ENCODE results near the gene VAMP8. TPM values are rescaled to one million over a fixed set of nuclear protein-coding genes. Genes with fewer than 3 reads are reported as not detected.
"Not testable (repeated sequence)": the region's sequence is repeated elsewhere in the genome, so short reads cannot be mapped to it uniquely, and the experiment has no call there.

The VAMP8 gene
- total RNA-seq, 1 experiment from 2014 or later = not detected

GRCh38 chr2:85588645-85589044 is 11.3 kb downstream of the VAMP8 start:
- H3K27me3 ChIP-seq = no peaks in the 10 kb centered on the region

GRCh38 chr2:85589181-85589580 is 11.8 kb downstream of the VAMP8 start:
- no peaks in the 10 kb centered on the region for H3K9me3 ChIP-seq
- H3K27me3 ChIP-seq = no peaks in the 10 kb centered on the region
- H3K4me3 ChIP-seq = no peak overlapping the region
- H3K36me3 ChIP-seq = no peaks in the 10 kb centered on the region
- no peak for DNase-seq

More at GRCh38 chr2:85588645-85589044, 11.3 kb downstream of the VAMP8 start:
- Histone ChIP-seq H3K4me3 (no peak overlapping the region), H3K9me3 (no peaks in the 10 kb centered on the region), H3K36me3 (no peaks in the 10 kb centered on the region)
- no peak for DNase-seq

GRCh38 chr2:85589982-85590791 is 12.8 kb downstream of the VAMP8 start:
- Histone ChIP-seq H3K27me3 (no peaks in the 10 kb centered on the region), H3K9me3 (no peaks in the 10 kb centered on the region), H3K36me3 (no peaks in the 10 kb centered on the region), H3K4me3 (no peak overlapping the region)
- DNase-seq = peak; percentile 52

- Histone ChIP-seq H3K9me3 (no peaks in the 10 kb centered on the region), H3K36me3 (no peaks in the 10 kb centered on the region), H3K27me3 (no peaks in the 10 kb centered on the region), H3K4me3 (no peak overlapping the region)
- no peak for DNase-seq
These were observed 13.6 kb downstream of the VAMP8 start for GRCh38 chr2:85590950-85591349.

GRCh38 chr2:85591563-85591962 is 14.2 kb downstream of the VAMP8 start:
- no peak for DNase-seq
- Histone ChIP-seq H3K36me3 (peaks cover 4% of the 10 kb centered on the region), H3K9me3 (no peaks in the 10 kb centered on the region), H3K4me3 (no peak overlapping the region), H3K27me3 (no peaks in the 10 kb centered on the region)

GRCh38 chr2:85592299-85592698 is 14.9 kb downstream of the VAMP8 start:
- not testable (repeated sequence) for H3K4me3 ChIP-seq, DNase-seq, H3K9me3 ChIP-seq, H3K27me3 ChIP-seq
- peaks cover 11% of the 10 kb centered on the region for H3K36me3 ChIP-seq

- H3K9me3 ChIP-seq = no peaks in the 10 kb centered on the region
- H3K4me3 ChIP-seq = no peak overlapping the region
- H3K27me3 ChIP-seq = no peaks in the 10 kb centered on the region
- peaks cover 16% of the 10 kb centered on the region for H3K36me3 ChIP-seq
- no peak for DNase-seq
These were observed 15.6 kb downstream of the VAMP8 start for GRCh38 chr2:85593023-85593422.

GRCh38 chr2:85594715-85595300 is 17.4 kb downstream of the VAMP8 start:
- Histone ChIP-seq H3K27me3 (no peaks in the 10 kb centered on the region), H3K36me3 (peaks cover 19% of the 10 kb centered on the region), H3K4me3 (peak overlapping the region; percentile 83), H3K9me3 (no peaks in the 10 kb centered on the region)
- no peak for DNase-seq

GRCh38 chr2:85595301-85596025 is 18.1 kb downstream of the VAMP8 start, which contains the start of gene RNF181:
Gene RNF181 (plus strand): TSS chr2:85595745. CDS start chr2:85595764, 19 bp downstream.
- peaks cover 19% of the 10 kb centered on the region for H3K36me3 ChIP-seq
- peak within 1 kb of the TSS; percentile 83 for H3K4me3 ChIP-seq
- no peaks in the 10 kb centered on the region for H3K9me3 ChIP-seq
- no peaks in the 10 kb centered on the region for H3K27me3 ChIP-seq
- peak; percentile 97 for DNase-seq

GRCh38 chr2:85596026-85596333 is 18.6 kb downstream of the VAMP8 start:
- DNase-seq = no peak
- Histone ChIP-seq H3K27me3 (no peaks in the 10 kb centered on the region), H3K9me3 (no peaks in the 10 kb centered on the region), H3K36me3 (peaks cover 19% of the 10 kb centered on the region), H3K4me3 (peak overlapping the region; percentile 83)

- Histone ChIP-seq H3K27me3 (no peaks in the 10 kb centered on the region), H3K9me3 (no peaks in the 10 kb centered on the region), H3K36me3 (peaks cover 19% of the 10 kb centered on the region), H3K4me3 (peak overlapping the region; percentile 83)
- DNase-seq = no peak
These were observed 19.2 kb downstream of the VAMP8 start for GRCh38 chr2:85596486-85597143.

- H3K4me3 ChIP-seq = no peak overlapping the region
- no peaks in the 10 kb centered on the region for H3K9me3 ChIP-seq
- H3K27me3 ChIP-seq = no peaks in the 10 kb centered on the region
- H3K36me3 ChIP-seq = peaks cover 19% of the 10 kb centered on the region
- DNase-seq = no peak
These were observed 19.9 kb downstream of the VAMP8 start for GRCh38 chr2:85597241-85597640.

- no peak overlapping the region for H3K4me3 ChIP-seq
- no peaks in the 10 kb centered on the region for H3K9me3 ChIP-seq
- peaks cover 19% of the 10 kb centered on the region for H3K36me3 ChIP-seq
- DNase-seq = no peak
- H3K27me3 ChIP-seq = no peaks in the 10 kb centered on the region
These were observed 21.4 kb downstream of the VAMP8 start for GRCh38 chr2:85598594-85599340.

GRCh38 chr2:85599468-85600234 is 22.3 kb downstream of the VAMP8 start:
- no peak overlapping the region for H3K4me3 ChIP-seq
- no peaks in the 10 kb centered on the region for H3K9me3 ChIP-seq
- no peaks in the 10 kb centered on the region for H3K27me3 ChIP-seq
- peaks cover 19% of the 10 kb centered on the region for H3K36me3 ChIP-seq
- DNase-seq = no peak

- H3K4me3 ChIP-seq = no peak overlapping the region
- H3K9me3 ChIP-seq = no peaks in the 10 kb centered on the region
- peaks cover 19% of the 10 kb centered on the region for H3K36me3 ChIP-seq
- H3K27me3 ChIP-seq = no peaks in the 10 kb centered on the region
- DNase-seq = no peak
These were observed 22.8 kb downstream of the VAMP8 start for GRCh38 chr2:85600235-85600575.

Measured in MG63 (cell line).